Non-pigmented ciliary epithelial cell (primary cell): Measurements from ENCODE around the gene OR9Q2.
"Not testable (repeated sequence)": the region's sequence is repeated elsewhere in the genome, so short reads cannot be mapped to it uniquely, and the experiment has no call there.

Experiments
- DNase-seq: peaks from one replicate; pipeline ENCODE4 v3.0.0-alpha.2; 2010; ENCODE audit warnings: low read depth

OR9Q2 gene

GRCh38 chr11:58188770-58189169, at the start of gene OR9Q2:
OR9Q2 (plus strand) TSS chr11:58189070; CDS start chr11:58190491, 1,421 bp downstream.
- no peak for DNase-seq

- DNase-seq: no peak
These were observed 46.1 kb upstream of the OR9Q2 start for GRCh38 chr11:58142761-58143160.

GRCh38 chr11:58152781-58153180, 36.1 kb upstream of the OR9Q2 start:
- DNase-seq: no peak

- no peak for DNase-seq
These were observed 24.5 kb upstream of the OR9Q2 start for GRCh38 chr11:58164389-58164788.

- no peak for DNase-seq
These were observed 23.9 kb upstream of the OR9Q2 start for GRCh38 chr11:58164990-58165389.

GRCh38 chr11:58165504-58166106, 23.3 kb upstream of the OR9Q2 start:
- DNase-seq: no peak

- no peak for DNase-seq
These were observed 11.3 kb upstream of the OR9Q2 start for GRCh38 chr11:58177409-58178054.

- DNase-seq: no peak
These were observed 10.4 kb upstream of the OR9Q2 start for GRCh38 chr11:58178444-58178843.

- DNase-seq: no peak
These were observed 9.2 kb upstream of the OR9Q2 start for GRCh38 chr11:58179648-58180047.

- no peak for DNase-seq
These were observed 1.9 kb upstream of the OR9Q2 start for GRCh38 chr11:58186938-58187337.

- DNase-seq: no peak
These were observed 3.4 kb downstream of the OR9Q2 start for GRCh38 chr11:58192229-58192628.

- no peak for DNase-seq
These were observed 4.5 kb downstream of the OR9Q2 start for GRCh38 chr11:58193391-58193790.

GRCh38 chr11:58195939-58196338, 7.1 kb downstream of the OR9Q2 start:
- no peak for DNase-seq

GRCh38 chr11:58199271-58199670, 10.4 kb downstream of the OR9Q2 start:
- DNase-seq: no peak

- DNase-seq: no peak
These were observed 15.2 kb downstream of the OR9Q2 start, which contains the start of gene OR1S2 for GRCh38 chr11:58204042-58204441. OR1S2 (minus strand) TSS chr11:58204142; CDS start chr11:58204142, 0 bp downstream.

GRCh38 chr11:58212420-58212819, 23.6 kb downstream of the OR9Q2 start, which contains the start of gene OR1S1:
OR1S1 (plus strand) TSS chr11:58212720.
- not testable (repeated sequence) for DNase-seq

- no peak for DNase-seq
These were observed 27.6 kb downstream of the OR9Q2 start for GRCh38 chr11:58216476-58216875.

GRCh38 chr11:58222721-58223120, 33.9 kb downstream of the OR9Q2 start:
- no peak for DNase-seq

- no peak for DNase-seq
These were observed 39.2 kb downstream of the OR9Q2 start for GRCh38 chr11:58227956-58228615.
